ENCODE measurements around the gene LZTR1.
"Not testable (repeated sequence)": the region's sequence is repeated elsewhere in the genome, so short reads cannot be mapped to it uniquely, and the experiment has no call there.

DNA sequence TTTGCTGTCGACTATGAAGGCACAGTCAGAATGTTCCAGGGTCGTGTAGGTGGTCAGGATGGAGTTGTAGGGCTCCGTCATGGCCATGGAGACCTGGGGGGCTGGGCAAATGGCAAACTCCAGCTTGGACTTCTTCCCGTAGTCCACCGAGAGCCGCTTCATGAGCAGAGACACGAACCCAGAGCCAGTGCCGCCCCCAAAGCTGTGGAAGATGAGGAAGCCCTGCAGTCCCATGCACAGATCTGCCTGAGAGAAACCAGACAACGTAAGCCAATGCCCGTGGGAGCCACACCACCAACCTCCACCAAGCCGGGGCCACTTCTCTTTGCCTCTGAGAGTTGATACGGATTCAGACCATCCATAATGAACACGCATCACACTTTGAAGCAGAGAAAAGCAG is 27.1 kb downstream of the LZTR1 start:
- not testable (repeated sequence) for TF ChIP-seq EZH2phosphoT487 (IDR thresholded peaks at IDR 0.05; ENCODE audit: low read depth); CTCF (IDR thresholded peaks at IDR 0.05; ENCODE audit: low read depth, low read length)
